GM21723 (cell line): ENCODE measurements around the gene EIF1AX.
"Not testable (repeated sequence)": the region's sequence is repeated elsewhere in the genome, so short reads cannot be mapped to it uniquely, and the experiment has no call there.

Source experiments
- ATAC-seq: cut with Tn5 transposase; IDR thresholded peaks from one replicate; pipeline ENCODE4 v1.9.1; 2021; ENCODE audit warnings: mild to moderate bottlenecking, moderate library complexity; ENCODE audit not compliant: unreplicated experiment

EIF1AX gene, protein sequence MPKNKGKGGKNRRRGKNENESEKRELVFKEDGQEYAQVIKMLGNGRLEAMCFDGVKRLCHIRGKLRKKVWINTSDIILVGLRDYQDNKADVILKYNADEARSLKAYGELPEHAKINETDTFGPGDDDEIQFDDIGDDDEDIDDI

DNA sequence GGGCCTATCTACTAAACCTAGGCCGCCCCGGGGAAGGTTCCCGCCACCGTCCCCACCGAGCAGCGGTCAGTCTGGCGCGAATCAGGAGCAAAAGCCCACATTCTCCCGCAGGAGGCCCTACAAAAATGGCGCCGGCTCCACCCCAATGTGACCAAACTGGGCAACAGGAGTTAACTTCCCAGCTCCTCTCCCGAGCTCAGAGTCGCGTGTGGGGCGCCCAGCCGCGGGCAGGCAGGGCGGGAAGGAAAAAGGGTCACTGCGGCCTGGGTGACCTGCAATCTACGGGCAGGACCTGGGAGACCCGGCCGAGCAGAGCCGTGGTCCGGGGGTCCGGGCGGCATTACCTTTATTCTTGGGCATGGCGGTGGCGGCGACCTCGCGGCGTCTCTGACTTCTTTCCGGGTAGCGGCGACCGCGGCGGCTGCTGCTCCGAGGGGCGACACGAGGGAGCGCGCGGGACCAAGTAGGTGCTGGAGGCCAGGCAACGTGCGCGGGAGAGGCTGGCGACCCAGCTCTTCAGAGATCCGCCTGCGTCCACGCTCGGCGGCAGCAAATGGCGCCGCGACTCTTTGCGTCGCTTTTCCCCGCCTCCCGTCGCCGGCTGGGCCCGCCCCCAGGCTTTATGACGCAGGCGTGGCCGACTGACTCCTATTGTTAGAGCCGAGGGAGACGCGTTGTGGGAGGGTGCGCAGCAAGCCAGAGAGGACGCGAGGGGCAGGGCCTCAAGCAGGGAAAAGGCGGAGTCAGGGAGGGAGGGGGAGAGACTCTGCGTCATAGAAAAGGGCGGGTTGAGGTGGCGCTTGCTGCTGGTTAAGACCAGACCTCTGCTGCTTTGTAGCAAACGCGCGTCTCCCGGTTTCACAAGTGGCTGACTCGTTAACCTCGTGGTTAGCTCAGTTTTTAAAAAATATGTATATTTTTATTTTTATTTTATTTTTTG, at the start of gene EIF1AX:
EIF1AX (minus strand) TSS at position 558 of the 940 bp plus-strand sequence; CDS start at position 360, 198 bp downstream.
- ATAC-seq, result peak; percentile 99

DNA sequence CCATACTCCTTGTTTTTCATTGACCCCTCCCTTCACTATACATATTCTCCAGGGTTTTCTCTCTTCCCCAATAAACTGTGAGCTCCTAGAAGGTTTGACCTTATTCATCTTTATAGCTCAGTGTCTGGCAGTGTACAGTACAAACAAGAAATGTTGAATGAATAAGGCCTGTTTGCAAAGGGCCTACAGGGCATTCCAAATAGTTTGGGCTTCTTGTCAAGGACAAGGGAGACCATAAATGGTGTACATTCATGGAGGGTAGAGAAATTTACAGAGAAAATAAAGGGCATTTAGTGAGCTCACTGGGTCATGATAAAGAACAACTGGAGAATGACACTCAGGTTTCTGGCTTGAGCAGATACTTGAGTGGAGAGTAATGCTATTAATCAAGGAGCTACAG, 47.5 kb upstream of the EIF1AX start:
- ATAC-seq, result no peak

DNA sequence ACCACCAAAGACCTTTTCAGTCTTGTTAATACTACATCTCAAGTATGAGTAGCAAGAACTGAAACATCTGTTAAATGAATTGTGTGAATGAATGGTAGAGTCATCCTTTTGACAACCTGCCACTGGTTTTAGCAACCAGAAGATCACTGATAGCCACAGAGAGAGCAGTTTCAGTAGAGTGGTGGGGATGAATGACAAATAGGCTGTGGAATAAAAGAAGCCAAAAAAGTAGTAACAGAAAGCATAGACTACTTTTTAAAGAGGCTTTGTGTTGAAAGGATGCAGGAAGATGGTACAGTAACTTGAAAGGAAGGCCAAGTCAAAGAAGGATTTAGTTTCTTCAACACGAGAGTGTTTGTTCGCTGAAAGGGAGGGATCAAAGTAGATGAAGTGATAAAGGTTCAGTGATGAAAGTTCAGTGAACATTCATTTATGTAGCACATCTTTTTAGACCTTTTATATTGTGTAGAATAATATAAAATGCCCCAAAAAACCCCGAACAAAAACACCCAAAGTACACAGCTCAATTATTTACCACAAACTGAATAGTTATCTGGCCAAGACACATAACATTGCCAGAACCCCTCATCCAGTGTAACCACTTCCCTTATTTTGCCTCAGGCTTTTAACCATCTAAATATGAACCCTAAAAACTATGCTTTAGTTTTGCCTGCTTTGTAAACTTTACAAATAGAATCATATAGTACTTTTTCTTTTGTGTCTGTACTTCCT, 40.1 kb upstream of the EIF1AX start:
- ATAC-seq, result no peak

DNA sequence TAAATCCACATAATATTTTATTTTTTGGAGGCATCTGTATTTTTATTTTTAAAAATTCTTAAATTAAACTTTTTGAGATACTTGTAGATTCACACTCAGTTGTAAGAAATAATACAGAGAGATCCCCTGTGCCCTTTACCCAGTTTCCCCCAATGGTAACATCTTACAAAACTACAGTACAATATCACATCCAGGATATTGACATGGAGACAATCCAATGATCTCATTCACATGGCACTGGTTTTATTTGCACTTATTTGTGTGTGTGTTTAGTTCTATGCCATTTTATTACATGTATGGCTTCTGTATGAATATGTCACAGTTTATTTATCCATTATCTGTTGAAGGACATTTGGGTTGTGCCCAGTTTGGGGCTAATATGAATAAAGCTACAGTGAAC, 35.5 kb upstream of the EIF1AX start:
- ATAC-seq, result no peak

DNA sequence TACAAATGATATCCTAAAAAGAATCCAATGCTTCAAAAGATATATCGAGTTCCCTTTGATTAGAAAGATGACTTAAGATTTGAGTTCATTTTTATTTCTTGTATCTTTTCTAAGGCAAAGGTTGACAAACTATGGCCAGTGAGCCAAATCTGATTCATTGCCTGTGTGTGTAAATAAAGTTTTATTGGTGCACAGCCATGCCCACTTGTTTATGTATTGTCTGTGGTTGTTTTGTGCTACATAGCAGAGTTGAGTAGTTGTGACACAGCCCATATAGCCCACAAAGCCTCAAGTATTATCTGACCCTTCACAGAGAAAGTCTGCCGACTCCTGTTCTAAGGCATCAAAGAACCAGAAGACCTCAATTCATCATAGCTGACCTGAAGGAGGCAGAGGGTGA, 32.2 kb upstream of the EIF1AX start:
- no peak for ATAC-seq

DNA sequence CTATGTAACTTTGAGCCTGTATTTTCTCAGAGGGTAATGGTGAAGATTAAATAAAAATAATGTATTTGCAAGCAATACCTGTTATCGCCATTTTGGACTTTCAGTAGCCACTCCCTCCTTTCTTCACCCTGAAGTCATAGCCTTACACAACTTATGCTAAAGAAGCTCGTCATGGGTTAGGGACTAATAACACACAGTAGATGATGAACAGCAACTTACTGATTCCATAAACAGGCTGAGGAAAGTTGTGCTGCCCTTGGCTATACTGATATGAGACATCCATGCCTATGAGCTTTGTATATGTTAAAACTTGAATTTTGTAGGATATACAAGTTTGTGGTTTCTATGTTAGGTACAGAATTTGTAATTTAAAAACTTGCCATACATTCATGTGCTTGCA, 31.7 kb upstream of the EIF1AX start:
- no peak for ATAC-seq

DNA sequence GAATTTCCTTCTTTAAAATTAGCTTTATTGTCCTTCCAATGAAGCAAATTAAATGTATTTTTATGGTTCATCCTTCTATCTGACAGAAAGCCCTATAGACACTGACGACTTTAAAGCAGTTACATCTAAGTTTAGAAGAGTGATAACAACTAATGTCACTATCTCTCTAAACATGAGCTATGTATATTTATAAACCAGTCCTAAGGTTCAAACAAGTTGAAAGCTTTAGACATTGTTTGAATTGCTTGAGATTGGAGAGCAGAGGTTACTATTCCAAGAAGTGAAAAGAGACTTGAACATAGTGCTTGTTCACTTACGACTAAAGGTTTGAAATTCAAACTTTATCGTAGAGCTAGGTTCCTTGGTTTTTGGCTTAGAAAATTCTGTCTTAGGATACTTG, 30.2 kb upstream of the EIF1AX start:
- ATAC-seq, result no peak

DNA sequence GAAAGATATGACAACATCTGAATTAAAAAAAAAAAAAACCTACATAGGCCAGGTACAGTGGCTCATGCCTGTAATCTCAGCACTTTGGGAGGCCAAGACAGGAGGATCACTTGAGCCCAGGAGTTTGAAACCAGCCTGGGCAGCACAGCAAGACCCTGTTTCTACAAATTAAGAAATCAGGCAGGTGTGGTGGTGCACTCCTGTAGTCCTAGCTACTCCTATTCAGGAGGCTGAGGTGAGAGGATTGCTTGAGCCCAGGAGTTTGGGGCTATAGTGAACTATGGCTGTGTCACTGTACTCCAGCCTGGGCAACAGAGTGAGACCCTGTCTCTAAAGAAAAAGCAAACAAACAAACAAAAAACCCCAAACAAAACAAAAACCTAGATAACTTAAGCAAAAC, 20.9 kb upstream of the EIF1AX start:
- ATAC-seq, result not testable (repeated sequence)

DNA sequence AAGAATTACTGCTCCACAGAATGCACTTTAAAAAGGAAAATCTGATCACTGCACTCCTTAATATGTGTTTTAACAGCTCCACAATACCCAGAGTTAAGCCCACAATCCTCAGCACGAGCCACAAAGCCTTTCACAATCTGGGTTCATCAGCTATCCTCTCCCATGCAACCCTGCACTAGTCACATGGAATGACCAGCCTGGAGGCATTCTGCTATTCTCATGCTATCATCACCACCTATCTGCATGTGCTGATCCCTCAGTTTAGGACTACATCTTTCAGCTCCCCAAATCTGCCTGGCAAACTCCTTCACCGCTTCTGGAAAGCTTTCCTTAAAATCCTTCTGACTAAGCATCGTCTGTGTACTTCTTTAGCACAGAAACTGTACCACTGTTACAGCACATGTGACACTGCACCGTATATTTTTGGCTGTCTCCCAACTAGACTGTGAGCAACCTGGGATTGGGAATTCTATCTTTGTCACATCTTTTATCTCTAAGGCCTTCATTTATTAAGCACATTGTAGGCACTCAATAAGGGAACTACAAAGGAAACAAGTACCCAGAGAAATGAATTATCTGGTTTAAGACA, 18.3 kb upstream of the EIF1AX start:
- no peak for ATAC-seq

DNA sequence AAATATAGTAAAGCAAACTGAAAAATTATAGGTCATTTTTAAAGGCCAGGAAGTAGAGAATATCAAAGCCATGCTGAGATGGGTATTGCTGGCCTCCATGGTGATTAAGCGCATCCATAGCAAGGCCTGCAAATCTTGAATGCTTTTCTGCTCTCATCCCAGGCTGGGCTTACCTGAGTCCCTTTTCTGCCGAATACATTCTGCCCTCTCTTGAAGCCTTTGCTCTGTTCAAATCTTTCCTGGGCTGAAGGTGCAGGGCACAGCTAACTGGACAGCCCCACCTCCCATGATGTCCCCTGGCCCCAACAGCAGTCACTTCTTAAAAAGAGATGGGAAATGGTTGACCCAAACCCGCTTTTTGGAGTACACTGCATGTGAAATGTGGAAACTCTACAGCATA, 10.1 kb upstream of the EIF1AX start:
- ATAC-seq, result no peak

DNA sequence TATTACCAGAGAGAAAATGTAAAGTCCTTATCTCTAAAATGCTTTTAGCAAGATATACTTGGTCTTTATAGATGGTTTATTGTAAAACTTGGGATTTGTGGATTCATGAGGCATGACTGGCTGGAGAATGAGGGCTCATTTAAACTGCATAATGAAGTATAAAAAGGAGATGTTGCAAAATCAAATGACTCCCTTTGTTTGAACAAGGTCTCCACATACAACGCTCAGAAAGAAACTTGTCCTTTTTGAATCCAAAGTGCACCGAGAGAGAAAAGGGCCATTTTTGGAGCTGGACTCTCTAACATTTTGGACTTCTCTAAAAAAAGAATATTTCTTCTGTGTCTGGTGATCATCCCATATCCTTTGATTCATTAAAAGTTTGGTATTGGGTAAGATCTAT, 7.7 kb upstream of the EIF1AX start:
- no peak for ATAC-seq

DNA sequence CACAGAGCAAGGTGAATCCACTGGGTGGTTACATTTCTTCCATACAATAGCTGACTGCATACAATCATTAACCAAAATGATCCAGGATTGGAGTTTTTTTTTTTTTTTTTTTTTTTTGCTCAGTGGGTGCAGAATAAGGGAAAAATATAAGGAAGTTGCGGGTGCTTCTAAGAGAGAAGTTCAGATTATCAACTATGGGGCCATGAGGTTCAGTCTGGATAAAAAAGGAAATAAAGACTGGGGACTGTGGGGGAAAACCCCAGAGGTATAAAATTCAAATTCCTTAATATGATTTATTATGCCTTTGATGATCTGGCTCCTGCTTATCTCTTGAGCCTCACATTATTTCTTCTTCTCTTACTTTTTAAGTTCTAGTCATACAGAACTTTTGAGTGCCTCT, 5.9 kb upstream of the EIF1AX start:
- no peak for ATAC-seq

DNA sequence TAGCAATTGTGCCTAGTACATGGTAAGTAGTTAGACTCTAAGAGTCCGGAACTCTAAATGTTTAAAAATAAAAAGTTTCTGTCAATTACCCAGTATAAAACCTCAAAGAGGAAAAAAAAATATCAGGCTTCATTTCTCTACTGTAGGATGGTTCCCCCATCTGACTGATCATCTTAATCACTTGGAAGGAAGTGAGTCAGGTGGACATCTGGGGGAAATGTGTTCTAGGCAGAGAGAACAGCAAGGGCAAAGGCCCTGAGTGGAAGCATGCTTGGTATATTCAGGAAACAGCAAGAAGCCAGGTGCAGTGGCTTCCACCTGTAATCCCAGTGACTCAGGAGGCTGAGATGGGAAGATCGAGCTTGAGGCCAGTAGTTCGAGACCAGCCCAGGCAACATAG, 2.9 kb upstream of the EIF1AX start:
- no peak for ATAC-seq

DNA sequence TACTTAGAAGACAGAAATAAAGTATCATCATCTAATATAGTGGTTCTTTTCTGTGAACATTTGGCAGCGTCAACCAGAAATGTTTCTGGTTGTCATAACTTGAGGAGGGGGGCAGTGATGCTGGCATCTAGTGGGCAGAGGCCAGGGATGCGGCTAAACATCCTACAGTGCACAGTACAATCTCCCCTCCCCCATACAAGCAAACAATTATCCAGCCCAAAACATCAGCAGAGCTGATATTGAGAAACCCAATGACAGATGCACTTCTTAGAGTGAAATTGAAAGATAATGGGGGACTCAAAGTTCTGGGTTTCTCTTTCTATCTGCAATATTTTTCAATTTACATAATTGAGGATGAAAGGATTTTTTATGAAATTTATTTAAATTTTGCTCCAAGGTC, 1.9 kb upstream of the EIF1AX start:
- no peak for ATAC-seq

DNA sequence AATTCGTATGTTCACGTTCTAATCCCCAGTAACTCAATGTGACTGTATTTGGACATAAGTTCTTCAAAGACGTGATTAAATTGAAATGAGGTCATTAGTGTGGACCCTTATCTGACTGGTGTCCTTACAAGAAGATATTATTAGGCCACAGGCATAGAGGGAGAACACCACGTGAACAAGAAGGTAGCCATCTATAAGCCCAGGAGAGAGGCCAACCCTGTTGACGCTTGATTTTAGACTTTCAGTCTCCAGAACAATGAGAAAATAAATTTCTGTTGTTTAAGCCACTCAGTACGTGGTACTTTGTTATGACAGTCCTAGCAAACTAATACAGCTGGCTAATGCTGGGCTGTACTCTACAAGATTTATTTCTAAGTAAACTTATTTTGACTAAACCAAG, 1.5 kb upstream of the EIF1AX start:
- ATAC-seq, result no peak

DNA sequence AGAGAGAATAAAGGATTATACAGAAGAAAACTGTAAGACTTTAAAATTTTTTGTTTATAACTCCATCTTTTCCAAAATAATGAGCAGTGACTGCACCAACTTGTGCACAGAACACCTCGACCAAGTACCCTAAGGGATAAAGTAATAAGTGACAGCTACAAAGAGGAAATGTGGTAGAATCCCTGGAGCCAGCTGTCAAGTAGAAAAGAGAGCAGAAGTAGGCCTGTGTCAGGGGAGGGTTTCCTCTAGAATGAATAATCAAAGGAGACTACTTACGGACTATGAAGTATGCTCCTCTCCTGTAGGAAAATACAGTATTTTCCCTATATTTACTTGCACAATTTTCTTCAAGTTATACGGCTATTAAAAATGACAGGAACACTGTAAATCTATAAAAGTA, 1.2 kb downstream of the EIF1AX start:
- ATAC-seq, result no peak

DNA sequence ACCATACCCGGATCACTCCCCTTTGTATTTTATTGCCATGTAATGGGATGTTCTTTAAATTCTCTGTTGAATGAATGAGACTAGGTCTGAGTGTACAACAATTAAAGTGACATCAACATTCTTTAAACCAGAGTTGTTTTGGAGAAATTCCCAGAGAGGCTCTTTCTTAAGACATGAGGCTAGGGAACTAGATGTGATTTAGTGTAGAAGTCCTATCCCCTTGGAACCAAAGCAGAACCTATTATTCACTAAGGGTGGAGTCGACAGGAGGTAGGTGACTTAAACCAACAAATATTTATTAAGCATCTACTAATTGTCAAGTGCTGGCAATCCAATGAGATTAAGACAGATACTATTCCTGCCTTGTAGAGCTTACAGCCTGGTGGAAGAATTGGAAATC, 1.7 kb downstream of the EIF1AX start:
- no peak for ATAC-seq

DNA sequence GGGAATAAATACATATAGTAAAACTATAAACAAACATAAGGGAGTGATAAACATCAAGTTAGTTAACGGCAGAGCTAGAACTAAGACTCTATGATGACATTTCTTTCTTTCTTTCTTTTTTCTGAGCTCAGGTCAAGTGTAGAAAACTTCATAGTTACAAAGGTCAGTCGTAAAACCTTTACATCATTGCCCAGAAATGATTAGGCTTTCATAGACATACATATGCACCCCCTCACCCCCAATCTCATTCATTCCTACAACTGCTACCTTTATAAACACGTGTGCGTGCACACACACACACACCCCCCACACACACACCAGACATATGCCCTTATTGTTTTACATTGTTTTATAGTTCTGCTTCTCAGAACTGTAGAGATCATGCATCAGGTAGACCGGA, 5.7 kb downstream of the EIF1AX start:
- no peak for ATAC-seq

DNA sequence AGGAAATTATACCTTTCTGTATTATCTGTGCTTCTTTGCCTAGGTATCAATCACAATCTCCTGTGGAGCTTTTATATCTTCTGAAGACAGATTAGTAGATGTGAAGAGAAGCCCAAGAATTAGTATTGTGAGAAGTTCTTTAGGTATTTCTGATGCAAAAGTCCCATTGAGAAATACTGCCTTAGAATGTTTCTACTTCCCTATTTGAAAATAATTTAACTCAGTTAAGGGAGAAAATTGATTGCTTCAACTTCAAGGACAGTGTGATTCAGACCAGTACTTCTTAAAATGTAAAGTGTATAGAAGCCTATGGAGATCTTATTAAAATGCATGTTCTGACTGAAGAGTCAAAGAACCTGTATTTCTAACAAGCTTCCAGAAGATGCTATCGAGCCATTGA, 9.0 kb downstream of the EIF1AX start:
- no peak for ATAC-seq

DNA sequence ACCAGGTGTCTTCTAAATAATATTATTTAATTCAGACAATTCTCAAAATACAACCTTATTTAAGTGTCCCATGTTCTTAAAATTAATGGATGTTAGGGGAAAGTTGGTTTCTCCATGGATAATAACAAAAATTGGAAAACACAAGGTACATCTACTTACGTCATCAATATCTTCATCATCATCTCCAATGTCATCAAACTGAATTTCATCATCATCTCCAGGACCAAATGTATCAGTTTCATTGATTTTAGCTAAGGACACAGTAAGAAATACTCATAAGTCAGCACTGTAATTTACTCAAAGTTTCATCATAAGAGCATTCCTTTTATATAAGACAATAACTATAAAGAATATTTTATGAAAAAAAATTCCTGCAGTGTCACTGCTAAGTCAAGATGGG, 11.3 kb downstream of the EIF1AX start:
- ATAC-seq, result no peak

DNA sequence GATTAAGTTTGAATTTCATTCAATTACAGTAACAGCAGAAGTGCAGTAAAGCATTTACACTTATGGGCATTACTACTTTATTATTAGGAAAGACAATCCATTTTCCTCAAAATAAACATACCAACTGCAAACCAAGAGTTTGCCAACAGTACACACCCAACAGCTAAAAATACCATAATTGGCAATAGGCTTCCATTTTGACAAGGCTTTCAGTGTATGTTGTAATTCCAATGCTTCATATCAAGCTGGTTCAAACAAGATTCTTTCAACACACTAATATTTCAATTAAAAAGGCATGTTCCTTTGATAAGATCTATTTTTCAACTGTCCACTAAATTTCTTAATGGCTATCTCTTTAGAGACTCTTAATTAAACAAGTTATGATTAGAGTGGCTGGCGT, 12.1 kb downstream of the EIF1AX start:
- no peak for ATAC-seq

DNA sequence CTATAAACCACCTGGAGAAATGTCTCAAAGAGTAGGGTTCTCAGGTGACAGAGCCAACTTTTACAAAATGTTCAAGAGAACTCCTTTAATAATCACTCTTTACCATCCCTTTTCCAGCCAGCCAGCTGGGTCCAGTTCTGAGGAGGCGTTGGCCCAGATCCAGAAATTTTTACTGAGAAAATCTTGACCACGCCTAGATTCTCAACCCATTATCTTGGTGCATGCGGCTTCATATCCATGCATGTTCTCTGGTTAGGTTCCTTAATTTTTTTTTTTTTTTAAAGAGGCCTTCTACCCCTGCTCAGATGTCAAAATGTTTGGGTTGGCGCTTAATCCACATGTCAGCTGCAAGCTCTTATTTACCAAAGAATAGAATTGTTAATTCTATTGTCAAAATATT, 13.0 kb downstream of the EIF1AX start:
- ATAC-seq, result no peak
